ENCODE measurements around the gene HOXA3. TPM values are rescaled to one million over a fixed set of nuclear protein-coding genes. Genes with fewer than 3 reads are reported as not detected.

HOXA3 gene
- polyA plus RNA-seq, 3 donors: not detected

GRCh38 chr7:27126596-27127327 lies 25.6 kb downstream of the HOXA3 start:
- no peaks in the 10 kb centered on the region for H3K36me3 ChIP-seq (replicated peaks in 1 of 2; ENCODE audit: control insufficient read depth in 1 of 2, insufficient read depth in 2 of 2, low read length in 2 of 2)
- no peak overlapping the region for H3K9ac ChIP-seq (ENCODE audit: insufficient read depth, low read length, poor library complexity, severe bottlenecking)
- H3K27ac ChIP-seq (ENCODE audit: low read depth in 1 of 2, low read length in 2 of 2): no peak overlapping the region
- H3K27ac Mint-ChIP-seq: no peak overlapping the region
- H3K27me3 Mint-ChIP-seq (ENCODE audit: low read depth in 3 of 3): peaks cover 3 to 10% (median 4%) of the 10 kb centered on the region in 3 donors
- peaks cover 0 to 7% of the 10 kb centered on the region in 2 donors for H3K4me1 ChIP-seq (ENCODE audit: control insufficient read depth in 1 of 2, insufficient read depth in 2 of 2, low read length in 2 of 2)
- H3K9me3 ChIP-seq (replicated peaks in 1 of 2; ENCODE audit: control insufficient read depth in 1 of 2, insufficient read depth in 1 of 2, low read length in 2 of 2): no peaks in the 10 kb centered on the region
- no CpG with 5 or more reads among the region's 3 CpGs for WGBS (ENCODE audit: insufficient coverage)
- intact Hi-C loops (cut with micrococcal nuclease): no loop called here
- H3K4me3 ChIP-seq (replicated peaks in 1 of 3; ENCODE audit: low read depth in 2 of 3, low read length in 3 of 3): no peak overlapping the region
- no peak overlapping the region for H2AFZ ChIP-seq (ENCODE audit: insufficient read depth, low read depth, low read length, poor library complexity, severe bottlenecking)
- H3K27me3 ChIP-seq (ENCODE audit: control insufficient read depth in 2 of 2, insufficient read depth in 2 of 2, low read length in 2 of 2): no peaks in the 10 kb centered on the region
- no peaks in the 10 kb centered on the region for H4K20me1 ChIP-seq (ENCODE audit: insufficient read depth, low read length)
- H3K9me3 Mint-ChIP-seq: peaks cover 0 to 6% (median 3%) of the 10 kb centered on the region in 7 donors
- TF ChIP-seq CTCF (IDR thresholded peaks at IDR 0.05): no peak
- no peak for DNase-seq
- peaks cover 12% of the 10 kb centered on the region for H3K4me1 Mint-ChIP-seq
- no peak overlapping the region for H3K4me3 Mint-ChIP-seq
- H3K4me2 ChIP-seq (replicated peaks; ENCODE audit: extremely low read depth, low read length, poor library complexity, severe bottlenecking): no peak overlapping the region
- H3K79me2 ChIP-seq (ENCODE audit: insufficient read depth, low read length): no peaks in the 10 kb centered on the region
- peaks cover 0 to 2% of the 10 kb centered on the region in 2 donors for H3K36me3 Mint-ChIP-seq

- 88% methylated on average over 4 of the region's 5 CpGs for WGBS (ENCODE audit: insufficient coverage)
- no peak overlapping the region for H3K4me3 Mint-ChIP-seq
These were observed 26.4 kb downstream of the HOXA3 start for GRCh38 chr7:27125986-27126394.

More at GRCh38 chr7:27125986-27126394, 26.4 kb downstream of the HOXA3 start:
- Histone ChIP-seq H3K4me3 (replicated peaks in 1 of 3; ENCODE audit: low read depth in 2 of 3, low read length in 3 of 3) (no peak overlapping the region), H2AFZ (ENCODE audit: insufficient read depth, low read depth, low read length, poor library complexity, severe bottlenecking) (no peak overlapping the region), H3K27me3 (ENCODE audit: control insufficient read depth in 2 of 2, insufficient read depth in 2 of 2, low read length in 2 of 2) (no peaks in the 10 kb centered on the region), H3K9ac (ENCODE audit: insufficient read depth, low read length, poor library complexity, severe bottlenecking) (no peak overlapping the region), H3K36me3 (replicated peaks in 1 of 2; ENCODE audit: control insufficient read depth in 1 of 2, insufficient read depth in 2 of 2, low read length in 2 of 2) (no peaks in the 10 kb centered on the region), H3K27ac (ENCODE audit: low read depth in 1 of 2, low read length in 2 of 2) (no peak overlapping the region), H3K4me2 (replicated peaks; ENCODE audit: extremely low read depth, low read length, poor library complexity, severe bottlenecking) (no peak overlapping the region), H4K20me1 (ENCODE audit: insufficient read depth, low read length) (no peaks in the 10 kb centered on the region), H3K4me1 (ENCODE audit: control insufficient read depth in 1 of 2, insufficient read depth in 2 of 2, low read length in 2 of 2) (peaks cover 0 to 2% of the 10 kb centered on the region in 2 donors), H3K79me2 (ENCODE audit: insufficient read depth, low read length) (no peaks in the 10 kb centered on the region), H3K9me3 (replicated peaks in 1 of 2; ENCODE audit: control insufficient read depth in 1 of 2, insufficient read depth in 1 of 2, low read length in 2 of 2) (no peaks in the 10 kb centered on the region)
- Mint-ChIP-seq H3K36me3 (peaks cover 0 to 2% of the 10 kb centered on the region in 2 donors), H3K4me1 (peaks cover 6% of the 10 kb centered on the region), H3K27ac (no peak overlapping the region), H3K27me3 (ENCODE audit: low read depth in 3 of 3) (peaks cover 3 to 10% (median 4%) of the 10 kb centered on the region in 3 donors), H3K9me3 (peaks cover 0 to 4% (median 2%) of the 10 kb centered on the region in 7 donors)
- TF ChIP-seq CTCF (IDR thresholded peaks at IDR 0.05): no peak
- DNase-seq: no peak
- intact Hi-C loops (cut with micrococcal nuclease): no loop called here

Measured in CD14-positive monocyte (primary cell).